H1 (cell line): ENCODE measurements around the gene DRP2. TPM values are rescaled to one million over a fixed set of nuclear protein-coding genes. Genes with fewer than 3 reads are reported as not detected.
A peak's percentile ranks its signal among the peaks of the same experiment; 100 is the strongest.

Experiments
- BACH1 ChIP-seq: IDR thresholded peaks from 2 replicates; pipeline ENCODE4 v1.6.1; 2012; ENCODE audit warnings: low read length, improper control_type of control experiment
- CTCF ChIP-seq, 3 experiments: IDR thresholded peaks; 1 replicate in 2 of 3; 2 replicates in 1 of 3; pipeline versions ENCODE4 v1.5.1 to v1.6.1; 2011; ENCODE audit warnings: low read length in 3 of 3, mild to moderate bottlenecking in 3 of 3, inconsistent platforms in 2 of 3, low read depth in 1 of 3, moderate library complexity in 1 of 3; ENCODE audit not compliant: insufficient read depth in 1 of 3; ENCODE audit errors: control extremely low read depth in 1 of 3
- GTF2F1 ChIP-seq: IDR thresholded peaks from 2 replicates; pipeline ENCODE4 v1.6.1; 2012; ENCODE audit warnings: low read depth, low read length, improper control_type of control experiment, borderline replicate concordance
- KDM1A ChIP-seq: fragments of 200-600, 300-600 bp; sonication (generic); IDR thresholded peaks from 2 replicates; pipeline ENCODE4 v1.7.1; 2016; ENCODE audit warnings: mild to moderate bottlenecking, low read length, borderline replicate concordance
- polyA plus RNA-seq, 7 experiments: library from polyadenylated mRNA; depleted of rRNA in 3 of 7; stranded (reverse) in 5 of 7; unstranded in 2 of 7; fragments of >200 nt in 5 of 7; fragments of 200-250 nt in 2 of 7; gene quantifications; 1 replicate in 5 of 7; 2 replicates in 1 of 7; 4 replicates in 1 of 7; pipeline versions ENCODE4 v1.2.1 to v1.2.3, GENCODE V29; 2011 to 2013; ENCODE audit warnings: missing spikeins in 2 of 7, mixed read lengths in 2 of 7
- total RNA-seq: library from RNA; stranded (reverse); fragmentation: NEBNext Ultra II Directional; extraction: Animal tissue kit (Norgen Biotek cat#: 25700); gene quantifications from 2 replicates; pipeline ENCODE4 v1.2.1, GENCODE V29; 2021

DRP2 gene
- total and polyA plus RNA-seq, 2 of the 8 experiments (the other 6 are each of a cell fraction or from before 2014, with no cell fraction given) = 0.18 to 0.20 TPM

GRCh38 chrX:101206471-101206870 is 13.1 kb upstream of the DRP2 start (continued):
- TF ChIP-seq CTCF (IDR thresholded peaks at IDR 0.05; ENCODE audit: control extremely low read depth in 1 of 3, insufficient read depth in 1 of 3, low read depth in 1 of 3, low read length in 3 of 3) (peak in 2 of 3 experiments; percentile 7 to 26; a peak in 2 of 4 replicates), KDM1A (no peak), GTF2F1 (no peak), BACH1 (no peak)
